MCF 10A (cell line): ENCODE measurements around the gene MBTPS2. TPM values are rescaled to one million over a fixed set of nuclear protein-coding genes. Genes with fewer than 3 reads are reported as not detected.

Experiments
- BruUV-seq: library from RNA; stranded (reverse); fragments of 400-500 nt; replicated peaks from 2 replicates; lab custom pipeline; 2021; lab: Mats Ljungman, UMichigan
- CTCF ChIA-PET: fragments of 300-600 bp; sonication (Branson Sonifier 250); formaldehyde crosslinking; extraction: SDS; loops from one replicate; lab custom pipeline; 2021; ENCODE audit warnings: antibody characterized with exemption, inconsistent platforms; lab: Yijun Ruan, JAX
- POLR2A ChIA-PET: fragments of 300-600, 350-650 bp; sonication (Branson Sonifier 250); formaldehyde crosslinking; extraction: SDS; loops from one replicate; lab custom pipeline; 2020; ENCODE audit warnings: antibody characterized with exemption, inconsistent platforms; lab: Yijun Ruan, JAX
- DNase-seq: peaks from one replicate; pipeline ENCODE4 v3.0.0-alpha.2; 2018; ENCODE audit not compliant: unreplicated experiment
- H3K27ac Mint-ChIP-seq: one replicate; pipeline ENCODE4 v1.8.0; 2022; ENCODE audit warnings: mild to moderate bottlenecking, low read depth, mixed read lengths; ENCODE audit not compliant: unreplicated experiment
- H3K27me3 Mint-ChIP-seq: one replicate; pipeline ENCODE4 v1.8.0; 2022; ENCODE audit warnings: mixed read lengths; ENCODE audit not compliant: insufficient read depth, unreplicated experiment
- H3K36me3 Mint-ChIP-seq: one replicate; pipeline ENCODE4 v1.8.0; 2022; ENCODE audit warnings: mild to moderate bottlenecking, moderate library complexity, mixed read lengths; ENCODE audit not compliant: insufficient read depth, unreplicated experiment
- H3K4me1 Mint-ChIP-seq: one replicate; pipeline ENCODE4 v1.8.0; 2022; ENCODE audit warnings: mixed read lengths; ENCODE audit not compliant: insufficient read depth, unreplicated experiment
- H3K4me3 Mint-ChIP-seq: one replicate; pipeline ENCODE4 v1.8.0; 2022; ENCODE audit warnings: mild to moderate bottlenecking, moderate library complexity, mixed read lengths; ENCODE audit not compliant: unreplicated experiment
- H3K9me3 Mint-ChIP-seq: one replicate; pipeline ENCODE4 v1.8.0; 2022; ENCODE audit warnings: mixed read lengths; ENCODE audit not compliant: unreplicated experiment
- intact Hi-C: fragments of 100-400 bp; cut with micrococcal nuclease; formaldehyde crosslinking; loops from 2 replicates; pipeline ENCODE4 v1.14.1; 2022
- total RNA-seq: library from RNA; stranded (reverse); gene quantifications from 2 replicates; pipeline ENCODE4 v1.2.3, GENCODE V29; 2022
- TF ChIP-seq, protein P1 (sequence below): fragments of 200-600 bp; IDR thresholded peaks from one replicate; pipeline ENCODE4 v1.8.0; 2022; ENCODE audit warnings: antibody characterized with exemption, mild to moderate bottlenecking; ENCODE audit not compliant: unreplicated experiment

The MBTPS2 gene
- total RNA-seq, 1 experiment from 2014 or later: 21.1 TPM

- no TSS peak for BruUV-seq
- intact Hi-C loops: no loop called here
Observed at GRCh38 chrX:21821875-21822274, 17.5 kb upstream of the MBTPS2 start.

DNA sequence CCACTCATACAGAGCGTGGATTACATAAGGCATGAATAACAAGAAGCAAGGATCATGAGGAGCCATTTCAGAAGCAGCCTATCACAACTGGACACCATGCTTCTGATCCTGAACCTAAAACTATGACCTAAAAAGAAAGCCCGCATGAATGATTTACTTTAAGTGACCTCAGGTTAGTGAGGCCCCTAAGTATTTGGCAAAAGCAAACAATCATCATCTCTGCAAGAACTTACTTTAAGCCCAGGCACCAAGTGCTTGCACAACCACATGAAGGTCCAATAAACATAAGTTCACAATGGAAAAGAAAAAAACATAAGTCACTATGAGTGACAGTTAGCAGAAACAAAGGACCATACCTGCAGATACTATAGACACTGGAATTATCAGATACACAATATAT lies 7.9 kb upstream of the MBTPS2 start:
- DNase-seq: no peak
- intact Hi-C loops: no loop called here
- Mint-ChIP-seq H3K36me3 (no peaks in the 10 kb centered on the region), H3K9me3 (no peaks in the 10 kb centered on the region), H3K4me1 (no peaks in the 10 kb centered on the region), H3K4me3 (no peak overlapping the region), H3K27ac (no peak overlapping the region), H3K27me3 (peaks cover 66% of the 10 kb centered on the region)
- BruUV-seq: no TSS peak
- CTCF ChIA-PET: interaction anchor here (0.6 kb wide), 1 partner anchor 59 kb away, joined by 3 read pairs; no protein-coding TSS in a partner anchor
- POLR2A ChIA-PET: no interaction called here
- TF ChIP-seq, protein P1, sequence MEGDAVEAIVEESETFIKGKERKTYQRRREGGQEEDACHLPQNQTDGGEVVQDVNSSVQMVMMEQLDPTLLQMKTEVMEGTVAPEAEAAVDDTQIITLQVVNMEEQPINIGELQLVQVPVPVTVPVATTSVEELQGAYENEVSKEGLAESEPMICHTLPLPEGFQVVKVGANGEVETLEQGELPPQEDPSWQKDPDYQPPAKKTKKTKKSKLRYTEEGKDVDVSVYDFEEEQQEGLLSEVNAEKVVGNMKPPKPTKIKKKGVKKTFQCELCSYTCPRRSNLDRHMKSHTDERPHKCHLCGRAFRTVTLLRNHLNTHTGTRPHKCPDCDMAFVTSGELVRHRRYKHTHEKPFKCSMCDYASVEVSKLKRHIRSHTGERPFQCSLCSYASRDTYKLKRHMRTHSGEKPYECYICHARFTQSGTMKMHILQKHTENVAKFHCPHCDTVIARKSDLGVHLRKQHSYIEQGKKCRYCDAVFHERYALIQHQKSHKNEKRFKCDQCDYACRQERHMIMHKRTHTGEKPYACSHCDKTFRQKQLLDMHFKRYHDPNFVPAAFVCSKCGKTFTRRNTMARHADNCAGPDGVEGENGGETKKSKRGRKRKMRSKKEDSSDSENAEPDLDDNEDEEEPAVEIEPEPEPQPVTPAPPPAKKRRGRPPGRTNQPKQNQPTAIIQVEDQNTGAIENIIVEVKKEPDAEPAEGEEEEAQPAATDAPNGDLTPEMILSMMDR: no peak

More at GRCh38 chrX:21821875-21822274, 17.5 kb upstream of the MBTPS2 start:
- POLR2A ChIA-PET: no interaction called here
- DNase-seq: no peak
- Mint-ChIP-seq H3K36me3 (no peaks in the 10 kb centered on the region), H3K4me1 (no peaks in the 10 kb centered on the region), H3K9me3 (no peaks in the 10 kb centered on the region), H3K27ac (no peak overlapping the region), H3K27me3 (peaks cover 36% of the 10 kb centered on the region), H3K4me3 (no peak overlapping the region)
- CTCF ChIA-PET: interaction anchor here (0.6 kb wide), 1 partner anchor 1931 kb away, joined by 3 read pairs; no protein-coding TSS in a partner anchor
- TF ChIP-seq, protein P1: no peak

DNA sequence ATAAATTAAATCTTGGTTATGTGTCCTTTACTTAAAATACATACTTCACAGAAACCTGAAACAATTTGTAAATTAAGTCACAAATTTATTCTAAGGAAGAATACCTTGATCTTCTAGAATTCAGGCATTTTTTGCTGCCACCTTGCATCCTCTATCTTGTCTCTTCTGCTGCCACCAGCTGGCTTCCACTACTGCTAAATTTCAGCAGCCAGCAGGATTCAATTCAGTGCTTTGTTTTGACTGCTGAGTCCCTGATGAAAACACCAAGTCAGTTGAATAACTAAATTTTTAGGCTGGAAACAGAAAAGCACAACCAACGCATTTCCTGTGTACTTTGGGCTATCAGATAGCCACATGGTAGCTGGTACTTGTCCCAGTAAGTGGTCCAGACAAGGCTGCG lies 2.4 kb upstream of the MBTPS2 start:
- POLR2A ChIA-PET: interaction anchor here (1.2 kb wide), 1 partner anchor 10 kb away, joined by 3 read pairs; no protein-coding TSS in a partner anchor
- no peaks in the 10 kb centered on the region for H3K9me3 Mint-ChIP-seq
- intact Hi-C loops: loop anchor here (5.0 kb wide), 1 partner anchor 140 kb away; no protein-coding TSS in a partner anchor
- CTCF ChIA-PET: interaction anchor here (0.6 to 1.4 kb wide), 2 partner anchors 10 to 60 kb away, joined by 3 read pairs; no protein-coding TSS in a partner anchor
- no TSS peak for BruUV-seq
- H3K4me1 Mint-ChIP-seq: no peaks in the 10 kb centered on the region
- no peak overlapping the region for H3K4me3 Mint-ChIP-seq
- TF ChIP-seq, protein P1: no peak
- H3K36me3 Mint-ChIP-seq: no peaks in the 10 kb centered on the region
- no peak overlapping the region for H3K27ac Mint-ChIP-seq
- peaks cover 50% of the 10 kb centered on the region for H3K27me3 Mint-ChIP-seq
- no peak for DNase-seq

DNA sequence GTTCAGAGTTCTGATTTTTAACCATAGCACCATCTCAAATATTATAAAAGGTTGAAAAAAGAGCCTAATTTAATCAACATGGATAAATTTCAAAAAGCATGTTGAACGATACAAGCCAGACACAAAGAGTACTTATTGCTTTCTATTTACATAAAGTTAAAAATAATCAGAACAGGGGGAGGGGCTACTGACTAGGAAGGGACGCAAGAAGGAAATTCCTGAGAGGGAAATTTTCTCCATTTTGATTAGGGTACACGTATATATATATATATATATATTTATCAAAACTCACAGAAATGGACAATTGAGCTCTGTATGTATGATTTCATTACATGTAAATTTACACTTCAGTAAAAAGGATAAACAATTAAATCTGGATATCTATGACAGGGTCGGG lies 482 bp upstream of the MBTPS2 start:
- Mint-ChIP-seq H3K27ac (peak overlapping the region; percentile 93), H3K4me1 (no peaks in the 10 kb centered on the region), H3K27me3 (peaks cover 41% of the 10 kb centered on the region), H3K9me3 (no peaks in the 10 kb centered on the region), H3K4me3 (peak overlapping the region; percentile 85), H3K36me3 (no peaks in the 10 kb centered on the region)
- TF ChIP-seq, protein P1: no peak
- peak; percentile 6 for DNase-seq
- BruUV-seq: TSS peak; percentile 95
- CTCF ChIA-PET: no interaction called here
- intact Hi-C loops: loop anchor here (2.0 to 5.0 kb wide), 2 partner anchors 138 to 1716 kb away; no protein-coding TSS in a partner anchor
- POLR2A ChIA-PET: interaction anchor here (0.6 to 2.7 kb wide), 9 partner anchors 9 to 1698 kb away, joined by 3 to 14 read pairs (median 4); partner anchors contain the start of genes EIF1AX and SMS
